Panc1 (cell line): ENCODE data around the gene MYLK2. TPM values are rescaled to one million over a fixed set of nuclear protein-coding genes. Genes with fewer than 3 reads are reported as not detected.

Source experiments
- ATAC-seq: fragments of 200-7000 bp; cut with Tn5 transposase; 2 replicates; pipeline ENCODE4 v1.9.1; 2020; ENCODE audit warnings: mild to moderate bottlenecking, moderate library complexity
- BruUV-seq: library from RNA; stranded (reverse); fragments of 400-500 nt; replicated peaks from 2 replicates; lab custom pipeline; 2021; lab: Mats Ljungman, UMichigan
- CTCF ChIA-PET: fragments of 300-600 bp; sonication (Branson Sonifier 250); formaldehyde crosslinking; loops from one replicate; lab custom pipeline; 2022; ENCODE audit warnings: antibody characterized with exemption; lab: Charles Lee
- POLR2A ChIA-PET: fragments of 300-600 bp; sonication (Branson Sonifier 250); formaldehyde crosslinking; loops from one replicate; lab custom pipeline; 2022; ENCODE audit warnings: antibody characterized with exemption; lab: Charles Lee
- DNase-seq: peaks from one replicate; pipeline ENCODE4 v3.0.0-alpha.2; 2010; ENCODE audit warnings: low read depth, low spot score
- H3K27ac ChIP-seq: 2 replicates; pipeline ENCODE4 v1.5.1; 2011; ENCODE audit warnings: mild to moderate bottlenecking, low read length, inconsistent platforms
- H3K27me3 ChIP-seq: fragments of 200-500 bp; sonication (Bioruptor generic); 2 replicates; pipeline ENCODE4 v1.6.0; 2014; ENCODE audit warnings: low read length, inconsistent platforms; ENCODE audit not compliant: control insufficient read depth, insufficient read depth
- H3K36me3 ChIP-seq: fragments of 200-500 bp; sonication (Bioruptor generic); 2 replicates; pipeline ENCODE4 v1.5.1; 2014; ENCODE audit warnings: inconsistent platforms, mild to moderate bottlenecking, low read length, moderate library complexity; ENCODE audit not compliant: control insufficient read depth, insufficient read depth
- H3K4me1 ChIP-seq: 2 replicates; pipeline ENCODE4 v1.5.1; 2011; ENCODE audit warnings: inconsistent platforms, mild to moderate bottlenecking, low read length, moderate library complexity; ENCODE audit not compliant: control insufficient read depth, insufficient read depth
- H3K4me3 ChIP-seq, 2 experiments: 2 replicates each; pipeline ENCODE4 v1.5.1; 2011 to 2012; ENCODE audit warnings: low read depth in 2 of 2, low read length in 2 of 2, mild to moderate bottlenecking in 2 of 2, inconsistent platforms in 1 of 2, moderate library complexity in 1 of 2
- H3K9me3 ChIP-seq: fragments of 200-500 bp; sonication (Bioruptor generic); 2 replicates; pipeline ENCODE4 v1.5.1; 2014; ENCODE audit warnings: low read depth, mild to moderate bottlenecking, inconsistent platforms, low read length, moderate library complexity; ENCODE audit not compliant: control insufficient read depth, insufficient read depth
- CTCF ChIP-seq: fragments of 450-650 bp; IDR thresholded peaks from 2 replicates; pipeline ENCODE4 v1.5.1; 2017; ENCODE audit warnings: mild to moderate bottlenecking
- POLR2AphosphoS5 ChIP-seq: IDR thresholded peaks from 2 replicates; pipeline ENCODE4 v1.6.1; 2012; ENCODE audit warnings: mild to moderate bottlenecking, low read depth, low read length, moderate library complexity
- REST ChIP-seq, 2 experiments: IDR thresholded peaks; 2 replicates each; pipeline ENCODE4 v1.6.1; 2011 to 2012; ENCODE audit warnings: low read depth in 2 of 2, control low read depth in 1 of 2, low read length in 1 of 2, mild to moderate bottlenecking in 1 of 2, moderate library complexity in 1 of 2; ENCODE audit not compliant: insufficient read depth in 1 of 2
- SIN3A ChIP-seq: IDR thresholded peaks from 2 replicates; pipeline ENCODE4 v1.6.1; 2012; ENCODE audit warnings: low read depth, mild to moderate bottlenecking, low read length, moderate library complexity, borderline replicate concordance; ENCODE audit not compliant: insufficient read depth
- TCF7L2 ChIP-seq: IDR thresholded peaks from 2 replicates; pipeline ENCODE4 v1.6.1; 2011; ENCODE audit warnings: mild to moderate bottlenecking, low read depth, low read length, inconsistent platforms
- in situ Hi-C: cut with HindIII; loops from 2 replicates; pipeline ENCODE4 v1.10.0; 2016; ENCODE audit warnings: low sequenced_read_pairs, low pct_unique_long_range_greater_than_20kb
- intact Hi-C: fragments of 100-400 bp; cut with micrococcal nuclease; formaldehyde crosslinking; loops from one replicate; pipeline ENCODE4 v1.10.0; 2022; ENCODE audit not compliant: unreplicated experiment
- total RNA-seq: library from RNA; stranded (reverse); gene quantifications from one replicate; pipeline ENCODE4 v1.2.1, GENCODE V29; 2021; ENCODE audit not compliant: unreplicated experiment

The MYLK2 gene
- total RNA-seq, 1 experiment from 2014 or later, result 0.87 TPM

DNA sequence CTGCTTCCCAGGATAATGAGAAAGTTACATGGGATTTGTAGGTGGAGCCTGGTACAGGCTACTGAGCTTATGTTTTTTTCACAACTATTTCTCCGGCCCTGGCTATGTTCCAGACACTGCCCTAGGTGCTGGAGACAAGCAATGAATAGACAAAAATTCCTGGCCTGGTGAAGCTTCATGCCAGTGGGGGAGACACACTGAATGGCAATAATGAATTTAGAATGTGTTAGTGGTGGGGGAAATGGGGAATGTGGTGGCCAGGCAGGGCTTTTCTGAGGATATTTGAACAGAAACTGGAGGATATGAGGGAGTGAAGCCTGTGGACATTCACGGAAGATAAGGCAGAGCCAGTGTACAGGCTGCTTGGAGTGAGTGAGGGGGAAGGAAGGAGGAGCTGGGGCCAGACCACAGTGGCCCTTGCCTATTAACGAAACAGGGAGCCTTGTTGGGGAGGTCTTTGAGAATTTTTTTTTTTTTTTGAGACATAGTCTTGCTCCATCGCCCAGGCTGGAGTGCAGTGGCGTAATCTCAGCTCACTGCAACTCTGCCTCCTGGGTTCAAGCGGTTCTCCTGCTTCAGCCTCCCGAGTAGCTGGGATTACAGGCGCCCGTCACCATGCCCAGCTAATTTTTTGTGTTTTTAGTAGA lies 19.6 kb downstream of the MYLK2 start:
- H3K27ac ChIP-seq, result peak overlapping the region; percentile 86; the same call in 1 of the 2 replicates

More for the DNA sequence above, 19.6 kb downstream of the MYLK2 start:
- POLR2A ChIA-PET, result interaction anchor here (0.6 to 1.6 kb wide), 3 partner anchors 8 to 149 kb away, joined by 3 to 5 read pairs (median 4); no protein-coding TSS in a partner anchor
- no TSS peak for BruUV-seq
- H3K4me3 ChIP-seq, result no peak overlapping the region
- ATAC-seq (no peak), DNase-seq (no peak)
- CTCF ChIA-PET, result interaction anchor here (0.7 to 4.2 kb wide), 5 partner anchors 8 to 231 kb away, joined by 3 to 21 read pairs (median 7); no protein-coding TSS in a partner anchor
- no peaks in the 10 kb centered on the region for H3K27me3 ChIP-seq
- in situ Hi-C loops, result no loop called here
- TF ChIP-seq REST (IDR thresholded peaks at IDR 0.05; ENCODE audit: insufficient read depth in 1 of 2, low read depth in 2 of 2, low read length in 1 of 2) (no peak), SIN3A (no peak), TCF7L2 (no peak), CTCF (no peak), POLR2AphosphoS5 (no peak)
- H3K4me1 ChIP-seq, result peaks cover 94% of the 10 kb centered on the region
- no peaks in the 10 kb centered on the region for H3K9me3 ChIP-seq
- H3K36me3 ChIP-seq, result no peaks in the 10 kb centered on the region
- intact Hi-C loops, result no loop called here
